Liver (tissue), 3 donors: ENCODE results near the gene B3GAT1.

Experiments
- GABPA ChIP-seq, 2 donors: IDR thresholded peaks in 1 of 2; conservative IDR thresholded peaks in 1 of 2; 2 replicates each; pipeline ENCODE4 v1.6.1; 2016; ENCODE audit warnings: antibody characterized with exemption in 2 of 2, mild to moderate bottlenecking in 1 of 2, moderate library complexity in 1 of 2
- JUND ChIP-seq, 2 donors: IDR thresholded peaks; 2 replicates each; pipeline ENCODE4 v1.6.1; 2016; ENCODE audit warnings: antibody characterized with exemption in 2 of 2
- REST ChIP-seq: IDR thresholded peaks from 2 replicates; pipeline ENCODE4 v1.6.1; 2016; ENCODE audit warnings: antibody characterized with exemption, mild to moderate bottlenecking
- TF ChIP-seq, protein P1 (sequence below): fragments of 150-350 bp; IDR thresholded peaks from 2 replicates; pipeline ENCODE4 v1.5.1; 2017; ENCODE audit warnings: improper control_type of control experiment, low read depth, low read length; ENCODE audit not compliant: missing input control
- TF ChIP-seq, protein P2 (sequence below): IDR thresholded peaks from 2 replicates; pipeline ENCODE4 v1.6.1; 2016; ENCODE audit warnings: antibody characterized with exemption
- donor health status: healthy.
- donor health status: healthy.

DNA sequence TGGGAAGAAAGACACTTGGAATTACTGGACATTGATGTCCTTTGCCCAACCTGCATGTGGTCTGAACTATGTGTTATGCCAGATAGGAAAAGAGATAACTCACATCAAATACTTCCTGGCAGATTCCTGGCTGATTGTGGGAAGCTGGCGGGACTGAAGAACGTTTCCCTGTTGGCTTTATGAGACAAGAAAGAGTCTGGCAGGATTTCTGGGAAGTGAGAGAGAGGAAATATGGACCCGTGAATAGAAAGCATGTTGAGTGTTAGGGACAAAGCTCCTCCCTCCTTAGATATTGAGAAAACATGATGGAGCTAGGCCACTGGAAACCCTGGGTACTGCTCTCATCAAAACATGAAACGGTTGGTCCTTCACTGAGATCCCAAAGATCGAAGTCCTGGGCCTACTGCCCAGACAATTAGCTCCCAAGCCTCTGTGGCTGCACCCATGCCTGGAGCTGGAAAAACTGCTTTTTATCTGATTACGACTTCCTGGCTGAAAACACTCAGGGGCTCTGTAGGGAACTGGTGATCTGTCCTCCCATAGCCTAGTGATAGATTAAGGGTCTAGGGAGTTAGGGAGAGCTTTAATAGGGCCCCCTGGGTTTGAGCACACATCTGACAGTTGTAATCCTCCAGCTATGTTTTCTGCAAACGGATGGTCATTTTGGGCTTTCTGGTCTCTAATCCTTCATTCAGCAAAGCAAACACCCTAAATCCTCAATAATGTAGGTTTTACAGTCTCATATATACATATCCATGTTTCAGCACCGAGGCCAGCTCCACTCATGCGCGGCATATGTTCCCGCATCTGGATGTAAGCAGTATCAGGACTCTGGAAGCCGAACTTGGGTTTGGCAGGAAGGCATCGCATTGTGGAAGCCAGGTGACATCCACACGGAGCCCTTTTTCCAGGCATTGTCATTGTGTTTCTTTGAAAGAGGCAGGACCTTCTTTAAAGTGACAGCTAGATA lies 6.1 kb upstream of the B3GAT1 start:
- TF ChIP-seq REST, result peak; percentile 88
- TF ChIP-seq, protein P1, sequence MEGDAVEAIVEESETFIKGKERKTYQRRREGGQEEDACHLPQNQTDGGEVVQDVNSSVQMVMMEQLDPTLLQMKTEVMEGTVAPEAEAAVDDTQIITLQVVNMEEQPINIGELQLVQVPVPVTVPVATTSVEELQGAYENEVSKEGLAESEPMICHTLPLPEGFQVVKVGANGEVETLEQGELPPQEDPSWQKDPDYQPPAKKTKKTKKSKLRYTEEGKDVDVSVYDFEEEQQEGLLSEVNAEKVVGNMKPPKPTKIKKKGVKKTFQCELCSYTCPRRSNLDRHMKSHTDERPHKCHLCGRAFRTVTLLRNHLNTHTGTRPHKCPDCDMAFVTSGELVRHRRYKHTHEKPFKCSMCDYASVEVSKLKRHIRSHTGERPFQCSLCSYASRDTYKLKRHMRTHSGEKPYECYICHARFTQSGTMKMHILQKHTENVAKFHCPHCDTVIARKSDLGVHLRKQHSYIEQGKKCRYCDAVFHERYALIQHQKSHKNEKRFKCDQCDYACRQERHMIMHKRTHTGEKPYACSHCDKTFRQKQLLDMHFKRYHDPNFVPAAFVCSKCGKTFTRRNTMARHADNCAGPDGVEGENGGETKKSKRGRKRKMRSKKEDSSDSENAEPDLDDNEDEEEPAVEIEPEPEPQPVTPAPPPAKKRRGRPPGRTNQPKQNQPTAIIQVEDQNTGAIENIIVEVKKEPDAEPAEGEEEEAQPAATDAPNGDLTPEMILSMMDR, result no peak
- TF ChIP-seq JUND (IDR thresholded peaks at IDR 0.05), result no peak
- TF ChIP-seq GABPA (IDR thresholded peaks at IDR 0.05 in 1 of 2, conservative IDR thresholded peaks at IDR 0.05 in 1 of 2), result no peak
- TF ChIP-seq, protein P2, sequence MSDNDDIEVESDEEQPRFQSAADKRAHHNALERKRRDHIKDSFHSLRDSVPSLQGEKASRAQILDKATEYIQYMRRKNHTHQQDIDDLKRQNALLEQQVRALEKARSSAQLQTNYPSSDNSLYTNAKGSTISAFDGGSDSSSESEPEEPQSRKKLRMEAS, result no peak
